NCI-H1105 treated with DMSO at 0.1 percent for 48 hours (cell line): ENCODE measurements around the gene C14orf93.

Experiments
- DNase-seq: peaks from one replicate; lab custom pipeline; 2025; lab: John Stamatoyannopoulos, UW

The C14orf93 gene

GRCh38 chr14:22994762-22995275 is 15.1 kb downstream of the C14orf93 start:
- peak; percentile 29 for DNase-seq

- no peak for DNase-seq
These were observed 16.4 kb downstream of the C14orf93 start for GRCh38 chr14:22993517-22993916.

- DNase-seq: no peak
These were observed 18.1 kb downstream of the C14orf93 start for GRCh38 chr14:22991852-22992251.

- DNase-seq: no peak
These were observed 22.7 kb downstream of the C14orf93 start for GRCh38 chr14:22987291-22987690.

GRCh38 chr14:22986508-22987054 is 23.4 kb downstream of the C14orf93 start:
- peak; percentile 81 for DNase-seq

GRCh38 chr14:22985894-22986507 is 23.9 kb downstream of the C14orf93 start:
- no peak for DNase-seq

GRCh38 chr14:22984959-22985658 is 24.8 kb downstream of the C14orf93 start:
- DNase-seq: no peak

GRCh38 chr14:22982477-22983245 is 27.3 kb downstream of the C14orf93 start, which contains the start of gene AJUBA:
Gene AJUBA, minus strand, starts transcription at chr14:22982551. Its CDS starts 285 bp downstream, at chr14:22982266.
- peak; percentile 72 for DNase-seq

GRCh38 chr14:22981876-22982476 is 28.0 kb downstream of the C14orf93 start:
- no peak for DNase-seq

GRCh38 chr14:22981090-22981875 is 28.7 kb downstream of the C14orf93 start:
- no peak for DNase-seq

GRCh38 chr14:22980672-22981089 is 29.3 kb downstream of the C14orf93 start:
- DNase-seq: no peak

GRCh38 chr14:22979748-22980392 is 30.1 kb downstream of the C14orf93 start:
- no peak for DNase-seq

- peak; percentile 14 for DNase-seq
These were observed 30.8 kb downstream of the C14orf93 start for GRCh38 chr14:22978981-22979671.

GRCh38 chr14:22978487-22978837 is 31.5 kb downstream of the C14orf93 start:
- DNase-seq: no peak

- no peak for DNase-seq
These were observed 32.1 kb downstream of the C14orf93 start for GRCh38 chr14:22977684-22978486.

GRCh38 chr14:22977434-22977683 is 32.6 kb downstream of the C14orf93 start:
- no peak for DNase-seq

GRCh38 chr14:22976620-22977433 is 33.1 kb downstream of the C14orf93 start:
- no peak for DNase-seq

GRCh38 chr14:22974530-22975313 is 35.2 kb downstream of the C14orf93 start:
- DNase-seq: no peak
